ENCODE results near the gene MAPK4.

GRCh38 chr18:50674307-50674980, 114.6 kb downstream of the MAPK4 start:
- TF ChIP-seq CTCF (conservative IDR thresholded peaks at IDR 0.05) (no peak), EZH2 (IDR thresholded peaks at IDR 0.05; ENCODE audit: low read depth) (no peak)
